Posterior vena cava (tissue), 2 donors: ENCODE results near the gene FZD2. TPM values are rescaled to one million over a fixed set of nuclear protein-coding genes. Genes with fewer than 3 reads are reported as not detected.

Source experiments
- DNase-seq: peaks from one replicate; pipeline ENCODE4 v3.0.0-alpha.2; 2020; ENCODE audit warnings: low spot score
- intact Hi-C, 2 donors: fragments of 100-400 bp; cut with DNase I; formaldehyde crosslinking; loops; one replicate each; pipeline versions ENCODE4 v1.14.1 to v1.14.2; 2022 to 2023
- total RNA-seq, 2 donors: library from RNA; stranded (reverse); fragmentation: NEBNext Ultra II Directional; extraction: Animal tissue kit (Norgen Biotek cat#: 25700); gene quantifications; one replicate each; pipeline ENCODE4 v1.2.1, GENCODE V29; 2021
- donor health status: DM: yes; HTN: yes; CAD: no.
- donor health status: DM: yes; HTN: yes; CAD: no.

Gene FZD2
- total RNA-seq, 2 donors from 2014 or later, result 10.4 to 12.6 TPM

GRCh38 chr17:44599298-44600175, 42.3 kb downstream of the FZD2 start:
- intact Hi-C loops, result loop anchor here in 1 of 2 donors (5.0 kb wide), 1 partner anchor 42 kb away; the partner anchor contains the start of gene FZD2
- DNase-seq, result peak; percentile 95

- intact Hi-C loops, result no loop called here
- no peak for DNase-seq
Measured at GRCh38 chr17:44601539-44601938, 44.3 kb downstream of the FZD2 start.

- intact Hi-C loops, result no loop called here
Measured at GRCh38 chr17:44601973-44602372, 44.7 kb downstream of the FZD2 start.

GRCh38 chr17:44602390-44602789, 45.1 kb downstream of the FZD2 start:
- intact Hi-C loops, result no loop called here
- DNase-seq, result no peak

More at GRCh38 chr17:44601973-44602372, 44.7 kb downstream of the FZD2 start:
- DNase-seq, result no peak

- intact Hi-C loops, result no loop called here
- no peak for DNase-seq
Measured at GRCh38 chr17:44602970-44603369, 45.7 kb downstream of the FZD2 start.

- no peak for DNase-seq
- intact Hi-C loops, result no loop called here
Measured at GRCh38 chr17:44604116-44604761, 47.0 kb downstream of the FZD2 start.

- intact Hi-C loops, result no loop called here
- no peak for DNase-seq
Measured at GRCh38 chr17:44604768-44605485, 47.6 kb downstream of the FZD2 start.

GRCh38 chr17:44606658-44607057, 49.4 kb downstream of the FZD2 start:
- intact Hi-C loops, result no loop called here
- no peak for DNase-seq

GRCh38 chr17:44607836-44608690, 50.8 kb downstream of the FZD2 start:
- no peak for DNase-seq
- intact Hi-C loops, result no loop called here

- DNase-seq, result no peak
- intact Hi-C loops, result no loop called here
Measured at GRCh38 chr17:44608727-44609435, 51.6 kb downstream of the FZD2 start.

GRCh38 chr17:44610331-44610730, 53.0 kb downstream of the FZD2 start:
- DNase-seq, result no peak
- intact Hi-C loops, result no loop called here

Other genes with a start within 250 kb of the FZD2 start
- under 1 TPM in 1 of 2 donors, not detected in 1; 0.83 TPM for gene RUNDC3A, start 248.9 kb upstream of the FZD2 start, total RNA-seq
- gene SLC25A39, start 232.7 kb upstream of the FZD2 start, total RNA-seq, result 10 to 100 TPM; 47.0 to 56.9 TPM
- gene GRN, start 212.2 kb upstream of the FZD2 start, total RNA-seq, result 100 to 1,000 TPM; 149 to 261 TPM
- under 1 TPM; 0.43 to 0.69 TPM for gene FAM171A2, start 193.6 kb upstream of the FZD2 start, total RNA-seq
- gene ITGA2B, start 167.8 kb upstream of the FZD2 start, total RNA-seq, result 1 to 10 TPM; 1.4 to 2.0 TPM
- 10 to 100 TPM; 28.5 to 36.4 TPM for gene GPATCH8, start 54.1 kb upstream of the FZD2 start, total RNA-seq
- under 1 TPM in 1 of 2 donors, not detected in 1; 0.10 TPM for gene MEIOC, start 99.0 kb downstream of the FZD2 start, total RNA-seq
- gene CCDC43, start 132.3 kb downstream of the FZD2 start, total RNA-seq, result 10 to 100 TPM; 16.5 to 17.4 TPM
- gene DBF4B, start 151.2 kb downstream of the FZD2 start, total RNA-seq, result 1 to 10 TPM; 4.2 to 4.3 TPM
- under 1 TPM; 0.29 to 0.42 TPM for gene ADAM11, start 201.5 kb downstream of the FZD2 start, total RNA-seq